ENCODE data around the gene HDAC11. TPM values are rescaled to one million over a fixed set of nuclear protein-coding genes. Genes with fewer than 3 reads are reported as not detected.

HDAC11 gene
- total and polyA plus RNA-seq, 2 of the 4 experiments (the other 2 are of a cell fraction), result 9.1 to 11.4 TPM

DNA sequence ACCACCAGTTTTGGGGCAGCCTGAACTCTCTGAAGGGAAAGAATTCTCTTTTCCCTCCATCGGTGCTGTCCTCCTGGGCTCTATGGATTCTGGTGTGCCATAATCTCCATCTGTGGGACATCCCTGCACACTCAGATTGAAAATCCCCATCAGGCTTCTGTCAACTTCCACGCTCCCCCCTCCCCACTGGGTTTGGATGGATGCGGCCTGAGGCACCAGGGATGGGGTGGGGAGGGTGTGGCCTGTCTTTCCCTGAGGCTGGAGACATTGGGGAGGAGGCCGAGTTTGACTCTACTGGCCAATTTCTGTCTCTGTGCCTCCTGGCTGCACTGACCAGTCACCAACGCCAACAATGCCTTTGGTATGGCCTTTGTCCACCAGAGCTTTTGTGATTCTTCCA is 52.5 kb downstream of the HDAC11 start:
- H2BK15ac ChIP-seq (ENCODE audit: low read depth, low read length), result no peak overlapping the region
- no peak for DNase-seq
- no peaks in the 10 kb centered on the region for H3K9me3 ChIP-seq (ENCODE audit: control insufficient read depth, insufficient read depth, low read length)
- H4K5ac ChIP-seq (ENCODE audit: low read depth, low read length), result no peak overlapping the region
- H2AFZ ChIP-seq (replicated peaks; ENCODE audit: low read length, poor library complexity), result no peak overlapping the region
- no peaks in the 10 kb centered on the region for H3K36me3 ChIP-seq (ENCODE audit: control insufficient read depth, insufficient read depth, low read length)
- H3K4ac ChIP-seq (ENCODE audit: low read depth, low read length), result no peak overlapping the region
- H3K9me1 ChIP-seq (ENCODE audit: insufficient read depth, low read length), result peaks cover 6% of the 10 kb centered on the region
- no peak overlapping the region for H3K4me3 ChIP-seq (ENCODE audit: insufficient read depth, low read depth, low read length)
- no peak overlapping the region for H2AK5ac ChIP-seq (ENCODE audit: low read depth, low read length)
- in situ Hi-C loops (cut with MboI; ENCODE audit: low sequenced_read_pairs) (no loop called here), intact Hi-C loops (cut with micrococcal nuclease) (no loop called here), dilution Hi-C loops (cut with HindIII; ENCODE audit: low sequenced_read_pairs, unreplicated experiment) (no loop called here)
- no peak overlapping the region for H3K23ac ChIP-seq (ENCODE audit: low read depth, low read length)
- H3K9ac ChIP-seq (ENCODE audit: low read depth, low read length), result no peak overlapping the region
- 83% methylated on average over 1 of the region's 5 CpGs; no CpG with 5 or more reads in 1 of the 2 experiments for WGBS, 2 experiments (ENCODE audit: extremely low coverage in 2 of 2, insufficient read length in 1 of 2)
- no peaks in the 10 kb centered on the region for H3K79me1 ChIP-seq (ENCODE audit: low read depth in 1 of 2, low read length in 2 of 2)
- H3K56ac ChIP-seq (ENCODE audit: extremely low read depth, insufficient read depth, low read length), result no peak overlapping the region
- no TSS peak for BruUV-seq (replicated peaks)
- POLR2A ChIA-PET (ENCODE audit: unreplicated experiment), result no interaction called here
- H3K4me2 ChIP-seq (ENCODE audit: low read depth, low read length), result no peak overlapping the region
- no peak overlapping the region for H3K14ac ChIP-seq (replicated peaks; ENCODE audit: low read depth, low read length)
- H4K20me1 ChIP-seq (ENCODE audit: insufficient read depth, low read length), result no peaks in the 10 kb centered on the region
- H3K27me3 ChIP-seq (ENCODE audit: control insufficient read depth, insufficient read depth, low read length), result no peaks in the 10 kb centered on the region; the same call in 1 of the 2 replicates
- no peak overlapping the region for H2AK9ac ChIP-seq (replicated peaks; ENCODE audit: low read depth, low read length, poor library complexity)
- no peak overlapping the region for H4K8ac ChIP-seq (ENCODE audit: low read depth in 2 of 2, low read length in 2 of 2)
- H3K4me1 ChIP-seq (ENCODE audit: control insufficient read depth, insufficient read depth, low read length), result peaks cover 6% of the 10 kb centered on the region
- H2BK20ac ChIP-seq (ENCODE audit: low read depth, low read length), result no peak overlapping the region
- no peak for TF ChIP-seq RAD21 (IDR thresholded peaks at IDR 0.05; ENCODE audit: low read length)
- no peak for TF ChIP-seq RFX5 (IDR thresholded peaks at IDR 0.05; ENCODE audit: low read depth, low read length)
- TF ChIP-seq RCOR1 (IDR thresholded peaks at IDR 0.05; ENCODE audit: insufficient replicate concordance, low read length), result no peak
- TF ChIP-seq MXI1 (IDR thresholded peaks at IDR 0.05; ENCODE audit: borderline replicate concordance, low read depth, low read length), result no peak
- TF ChIP-seq CHD1 (IDR thresholded peaks at IDR 0.05; ENCODE audit: low read depth, low read length), result no peak
- no peak for TF ChIP-seq POLR2A (IDR thresholded peaks at IDR 0.05; ENCODE audit: low read depth, low read length)
- H2BK120ac ChIP-seq (ENCODE audit: low read depth, low read length), result no peak overlapping the region
- CTCF ChIA-PET, result no interaction called here
- no peak overlapping the region for H2BK5ac ChIP-seq (ENCODE audit: low read depth, low read length, poor library complexity, severe bottlenecking)
- ATAC-seq (ENCODE audit: low read depth), result no peak
- H3K18ac ChIP-seq (ENCODE audit: low read depth, low read length), result no peak overlapping the region
- H3K27ac ChIP-seq (ENCODE audit: insufficient read depth, low read length), result no peak overlapping the region
- no peak overlapping the region for H4K91ac ChIP-seq (ENCODE audit: insufficient read depth, low read depth, low read length)

All from IMR-90 (cell line).